Ishikawa (cell line): Measurements from ENCODE around the gene AURKAIP1.

Source experiments
- EP300 ChIP-seq: IDR thresholded peaks from 2 replicates; pipeline ENCODE4 v1.6.1; 2012; ENCODE audit warnings: borderline replicate concordance
- FOXM1 ChIP-seq: IDR thresholded peaks from 2 replicates; pipeline ENCODE4 v1.6.1; 2012; ENCODE audit warnings: low read depth, borderline replicate concordance
- NFIC ChIP-seq: IDR thresholded peaks from 2 replicates; pipeline ENCODE4 v1.6.1; 2012
- TAF1 ChIP-seq: IDR thresholded peaks from 2 replicates; pipeline ENCODE4 v1.6.1; 2012; ENCODE audit warnings: low read depth, mild to moderate bottlenecking
- TF ChIP-seq, protein P1 (sequence below): IDR thresholded peaks from 2 replicates; pipeline ENCODE4 v1.6.1; 2012; ENCODE audit warnings: low read depth, mild to moderate bottlenecking
- TF ChIP-seq, protein P2 (sequence below): IDR thresholded peaks from 2 replicates; pipeline ENCODE4 v1.6.1; 2012
- TF ChIP-seq, protein P3 (sequence below): IDR thresholded peaks from 2 replicates; pipeline ENCODE4 v1.6.1; 2012

DNA sequence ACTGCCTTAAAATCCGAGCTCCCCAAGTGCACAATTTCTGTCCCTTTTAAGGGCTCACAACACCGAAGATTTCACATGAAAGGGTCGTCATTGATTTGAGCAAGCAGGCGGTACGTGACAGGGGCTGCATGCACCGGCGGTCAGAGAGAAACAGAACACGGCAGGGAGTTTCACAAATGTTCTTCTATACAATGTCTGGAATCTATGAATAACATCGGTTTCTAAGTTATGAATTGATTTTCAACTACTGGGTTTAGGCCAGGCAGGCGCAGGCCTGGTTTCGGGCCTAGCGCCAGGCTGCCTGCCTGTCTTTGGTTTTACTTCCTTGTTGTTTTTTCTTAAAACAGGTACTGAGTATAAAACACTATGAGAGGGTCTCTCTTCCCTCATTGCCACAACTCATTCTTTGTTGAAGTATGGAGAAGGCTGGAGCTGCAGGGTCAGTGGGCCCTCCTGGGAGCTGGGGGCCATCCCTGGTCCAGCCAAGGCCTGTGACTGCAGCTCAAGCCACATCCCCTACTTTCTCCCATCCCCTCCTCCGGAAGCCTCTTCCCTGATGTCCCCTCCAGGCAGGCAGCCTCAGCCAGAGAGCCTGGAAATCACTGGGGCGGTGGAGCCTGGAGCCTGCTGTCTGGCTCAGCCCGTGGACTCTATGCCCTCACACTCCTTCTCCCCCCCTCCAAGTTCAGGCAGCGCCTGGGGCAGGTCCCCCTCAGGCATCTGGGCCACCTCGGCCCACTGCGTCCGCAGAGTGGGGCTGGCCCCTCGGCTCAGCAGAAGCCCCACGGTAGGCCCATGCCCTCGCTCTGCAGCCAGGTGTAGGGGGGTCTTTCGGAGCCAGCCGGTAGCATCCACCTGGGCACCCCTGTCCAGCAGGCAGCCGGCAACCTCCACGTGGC lies 43.7 kb upstream of the AURKAIP1 start:
- TF ChIP-seq TAF1 (no peak), EP300 (no peak), FOXM1 (no peak), NFIC (no peak)
- TF ChIP-seq, protein P1, sequence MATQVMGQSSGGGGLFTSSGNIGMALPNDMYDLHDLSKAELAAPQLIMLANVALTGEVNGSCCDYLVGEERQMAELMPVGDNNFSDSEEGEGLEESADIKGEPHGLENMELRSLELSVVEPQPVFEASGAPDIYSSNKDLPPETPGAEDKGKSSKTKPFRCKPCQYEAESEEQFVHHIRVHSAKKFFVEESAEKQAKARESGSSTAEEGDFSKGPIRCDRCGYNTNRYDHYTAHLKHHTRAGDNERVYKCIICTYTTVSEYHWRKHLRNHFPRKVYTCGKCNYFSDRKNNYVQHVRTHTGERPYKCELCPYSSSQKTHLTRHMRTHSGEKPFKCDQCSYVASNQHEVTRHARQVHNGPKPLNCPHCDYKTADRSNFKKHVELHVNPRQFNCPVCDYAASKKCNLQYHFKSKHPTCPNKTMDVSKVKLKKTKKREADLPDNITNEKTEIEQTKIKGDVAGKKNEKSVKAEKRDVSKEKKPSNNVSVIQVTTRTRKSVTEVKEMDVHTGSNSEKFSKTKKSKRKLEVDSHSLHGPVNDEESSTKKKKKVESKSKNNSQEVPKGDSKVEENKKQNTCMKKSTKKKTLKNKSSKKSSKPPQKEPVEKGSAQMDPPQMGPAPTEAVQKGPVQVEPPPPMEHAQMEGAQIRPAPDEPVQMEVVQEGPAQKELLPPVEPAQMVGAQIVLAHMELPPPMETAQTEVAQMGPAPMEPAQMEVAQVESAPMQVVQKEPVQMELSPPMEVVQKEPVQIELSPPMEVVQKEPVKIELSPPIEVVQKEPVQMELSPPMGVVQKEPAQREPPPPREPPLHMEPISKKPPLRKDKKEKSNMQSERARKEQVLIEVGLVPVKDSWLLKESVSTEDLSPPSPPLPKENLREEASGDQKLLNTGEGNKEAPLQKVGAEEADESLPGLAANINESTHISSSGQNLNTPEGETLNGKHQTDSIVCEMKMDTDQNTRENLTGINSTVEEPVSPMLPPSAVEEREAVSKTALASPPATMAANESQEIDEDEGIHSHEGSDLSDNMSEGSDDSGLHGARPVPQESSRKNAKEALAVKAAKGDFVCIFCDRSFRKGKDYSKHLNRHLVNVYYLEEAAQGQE, result no peak
- TF ChIP-seq, protein P2, sequence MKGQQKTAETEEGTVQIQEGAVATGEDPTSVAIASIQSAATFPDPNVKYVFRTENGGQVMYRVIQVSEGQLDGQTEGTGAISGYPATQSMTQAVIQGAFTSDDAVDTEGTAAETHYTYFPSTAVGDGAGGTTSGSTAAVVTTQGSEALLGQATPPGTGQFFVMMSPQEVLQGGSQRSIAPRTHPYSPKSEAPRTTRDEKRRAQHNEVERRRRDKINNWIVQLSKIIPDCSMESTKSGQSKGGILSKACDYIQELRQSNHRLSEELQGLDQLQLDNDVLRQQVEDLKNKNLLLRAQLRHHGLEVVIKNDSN, result no peak
- TF ChIP-seq, protein P3, sequence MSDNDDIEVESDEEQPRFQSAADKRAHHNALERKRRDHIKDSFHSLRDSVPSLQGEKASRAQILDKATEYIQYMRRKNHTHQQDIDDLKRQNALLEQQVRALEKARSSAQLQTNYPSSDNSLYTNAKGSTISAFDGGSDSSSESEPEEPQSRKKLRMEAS, result no peak
